Hepatocyte (in vitro differentiated cells): ENCODE measurements around the gene COL9A2. TPM values are rescaled to one million over a fixed set of nuclear protein-coding genes. Genes with fewer than 3 reads are reported as not detected.

Experiments
- DNase-seq: peaks from one replicate; pipeline ENCODE4 v3.0.0-alpha.2; 2016; ENCODE audit warnings: low spot score
- H2AFZ ChIP-seq: fragments of 200-600 bp; sonication (generic); 2 replicates; pipeline ENCODE4 v1.6.0; 2016; ENCODE audit warnings: antibody characterized with exemption, mild to moderate bottlenecking
- H3K27ac ChIP-seq: fragments of 200-600 bp; sonication (generic); 2 replicates; pipeline ENCODE4 v1.5.1; 2016; ENCODE audit warnings: mild to moderate bottlenecking
- H3K27me3 ChIP-seq: fragments of 200-600 bp; sonication (generic); 2 replicates; pipeline ENCODE4 v1.6.1; 2016
- H3K36me3 ChIP-seq: fragments of 200-600 bp; sonication (generic); replicated peaks from 2 replicates; pipeline ENCODE4 v1.5.1; 2016; ENCODE audit warnings: low read depth; ENCODE audit not compliant: insufficient read depth
- H3K4me1 ChIP-seq: fragments of 200-600 bp; sonication (generic); 2 replicates; pipeline ENCODE4 v1.5.1; 2016; ENCODE audit warnings: mild to moderate bottlenecking, moderate library complexity; ENCODE audit not compliant: insufficient read depth
- H3K4me2 ChIP-seq: fragments of 200-600 bp; sonication (generic); 2 replicates; pipeline ENCODE4 v1.6.0; 2016
- H3K4me3 ChIP-seq: fragments of 200-600 bp; sonication (generic); 2 replicates; pipeline ENCODE4 v1.5.1; 2016; ENCODE audit warnings: mild to moderate bottlenecking
- H3K79me2 ChIP-seq: fragments of 200-600 bp; sonication (generic); 2 replicates; pipeline ENCODE4 v1.6.0; 2017; ENCODE audit warnings: mild to moderate bottlenecking
- H3K9me2 ChIP-seq: fragments of 200-600 bp; sonication (generic); replicated peaks from 2 replicates; pipeline ENCODE4 v1.6.0; 2017; ENCODE audit warnings: mild to moderate bottlenecking; ENCODE audit not compliant: insufficient read depth
- H3K9me3 ChIP-seq: fragments of 200-600 bp; sonication (generic); 2 replicates; pipeline ENCODE4 v1.5.1; 2016; ENCODE audit warnings: low read depth, mild to moderate bottlenecking
- H4K20me1 ChIP-seq: fragments of 200-600 bp; sonication (generic); 2 replicates; pipeline ENCODE4 v1.6.0; 2016; ENCODE audit warnings: mild to moderate bottlenecking; ENCODE audit not compliant: insufficient read depth, poor library complexity, severe bottlenecking
- EZH2 ChIP-seq: fragments of 200-600 bp; sonication (generic); IDR thresholded peaks from 2 replicates; pipeline ENCODE4 v1.6.1; 2016; ENCODE audit warnings: antibody characterized with exemption, mild to moderate bottlenecking, borderline replicate concordance
- EZH2phosphoT487 ChIP-seq: fragments of 200-600 bp; sonication (generic); IDR thresholded peaks from one replicate; pipeline ENCODE4 v1.6.1; 2018; ENCODE audit warnings: antibody characterized with exemption, mild to moderate bottlenecking, low read depth, moderate library complexity; ENCODE audit not compliant: unreplicated experiment, severe bottlenecking
- WGBS: methylation state at CpG from one replicate; pipeline ENCODE4 v1.1.6; 2016; ENCODE audit warnings: low lambda C conversion rate; ENCODE audit errors: missing lambda C conversion rate; 5-methylcytosine and 5-hydroxymethylcytosine counted together
- polyA plus RNA-seq: library from polyadenylated mRNA; unstranded; fragments of >200 nt; fragmentation: Nextera tagmentation; extraction: Ambion mirVana; gene quantifications from 2 replicates; pipeline ENCODE4 v1.2.1, GENCODE V29; 2016
- total RNA-seq: library from RNA; depleted of rRNA; stranded (reverse); fragments of >200 nt; gene quantifications from 2 replicates; pipeline ENCODE4 v1.2.3, GENCODE V29; 2014
- TF ChIP-seq, protein P1 (sequence below): fragments of 200-600 bp; sonication (generic); IDR thresholded peaks from 2 replicates; pipeline ENCODE4 v1.5.1; 2016; ENCODE audit warnings: antibody characterized with exemption, mild to moderate bottlenecking; ENCODE audit not compliant: poor library complexity

The COL9A2 gene
- total and polyA plus RNA-seq, 2 experiments from 2014 or later, result 20.6 to 24.9 TPM

GRCh38 chr1:40310129-40310461 is 7.0 kb downstream of the COL9A2 start:
- Histone ChIP-seq H3K4me2 (no peak overlapping the region), H3K4me3 (no peak overlapping the region), H3K79me2 (no peaks in the 10 kb centered on the region), H4K20me1 (no peaks in the 10 kb centered on the region), H3K9me3 (no peaks in the 10 kb centered on the region), H3K9me2 (no peaks in the 10 kb centered on the region), H3K36me3 (no peaks in the 10 kb centered on the region), H3K27ac (no peak overlapping the region), H3K27me3 (no peaks in the 10 kb centered on the region), H2AFZ (no peak overlapping the region), H3K4me1 (peaks cover 11% of the 10 kb centered on the region)
- 100% methylated on average over 2 of the region's 2 CpGs for WGBS
- TF ChIP-seq, protein P1, sequence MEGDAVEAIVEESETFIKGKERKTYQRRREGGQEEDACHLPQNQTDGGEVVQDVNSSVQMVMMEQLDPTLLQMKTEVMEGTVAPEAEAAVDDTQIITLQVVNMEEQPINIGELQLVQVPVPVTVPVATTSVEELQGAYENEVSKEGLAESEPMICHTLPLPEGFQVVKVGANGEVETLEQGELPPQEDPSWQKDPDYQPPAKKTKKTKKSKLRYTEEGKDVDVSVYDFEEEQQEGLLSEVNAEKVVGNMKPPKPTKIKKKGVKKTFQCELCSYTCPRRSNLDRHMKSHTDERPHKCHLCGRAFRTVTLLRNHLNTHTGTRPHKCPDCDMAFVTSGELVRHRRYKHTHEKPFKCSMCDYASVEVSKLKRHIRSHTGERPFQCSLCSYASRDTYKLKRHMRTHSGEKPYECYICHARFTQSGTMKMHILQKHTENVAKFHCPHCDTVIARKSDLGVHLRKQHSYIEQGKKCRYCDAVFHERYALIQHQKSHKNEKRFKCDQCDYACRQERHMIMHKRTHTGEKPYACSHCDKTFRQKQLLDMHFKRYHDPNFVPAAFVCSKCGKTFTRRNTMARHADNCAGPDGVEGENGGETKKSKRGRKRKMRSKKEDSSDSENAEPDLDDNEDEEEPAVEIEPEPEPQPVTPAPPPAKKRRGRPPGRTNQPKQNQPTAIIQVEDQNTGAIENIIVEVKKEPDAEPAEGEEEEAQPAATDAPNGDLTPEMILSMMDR, result no peak
- no peak for TF ChIP-seq EZH2phosphoT487
- no peak for TF ChIP-seq EZH2
- no peak for DNase-seq

DNA sequence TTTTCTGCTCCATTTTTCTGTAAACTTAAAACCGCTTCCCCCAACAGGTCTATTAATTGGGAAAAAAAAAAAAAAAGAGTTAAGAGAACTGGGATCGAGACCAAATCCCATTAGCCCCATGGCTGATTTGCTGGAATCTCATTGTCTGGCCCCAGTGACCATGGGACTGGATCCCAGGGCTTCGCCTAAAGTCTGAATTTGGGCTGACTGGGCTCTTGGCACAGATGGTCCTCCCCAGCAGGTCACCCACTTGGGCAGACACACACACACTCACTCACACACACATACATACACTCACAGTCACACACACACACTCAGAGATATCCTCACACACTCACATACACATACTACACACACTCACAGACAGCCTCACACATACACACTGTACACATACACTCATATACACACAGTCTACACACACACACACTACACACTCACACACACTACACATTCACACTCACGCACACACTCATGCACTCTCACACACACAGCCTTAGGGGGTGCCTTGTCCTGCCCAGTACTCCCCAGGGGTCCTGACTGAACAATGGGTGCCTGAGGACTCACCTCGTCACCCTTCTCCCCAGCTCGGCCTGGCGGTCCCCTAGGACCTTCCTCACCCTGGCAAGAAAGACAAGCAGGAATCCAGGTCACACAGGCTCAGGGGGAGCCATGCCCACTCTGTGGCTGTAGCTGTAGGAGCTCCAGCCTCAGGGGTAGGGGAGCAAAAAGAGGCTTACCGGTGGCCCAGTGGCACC is 7.5 kb downstream of the COL9A2 start:
- 87% methylated on average over 8 of the region's 8 CpGs for WGBS

DNA sequence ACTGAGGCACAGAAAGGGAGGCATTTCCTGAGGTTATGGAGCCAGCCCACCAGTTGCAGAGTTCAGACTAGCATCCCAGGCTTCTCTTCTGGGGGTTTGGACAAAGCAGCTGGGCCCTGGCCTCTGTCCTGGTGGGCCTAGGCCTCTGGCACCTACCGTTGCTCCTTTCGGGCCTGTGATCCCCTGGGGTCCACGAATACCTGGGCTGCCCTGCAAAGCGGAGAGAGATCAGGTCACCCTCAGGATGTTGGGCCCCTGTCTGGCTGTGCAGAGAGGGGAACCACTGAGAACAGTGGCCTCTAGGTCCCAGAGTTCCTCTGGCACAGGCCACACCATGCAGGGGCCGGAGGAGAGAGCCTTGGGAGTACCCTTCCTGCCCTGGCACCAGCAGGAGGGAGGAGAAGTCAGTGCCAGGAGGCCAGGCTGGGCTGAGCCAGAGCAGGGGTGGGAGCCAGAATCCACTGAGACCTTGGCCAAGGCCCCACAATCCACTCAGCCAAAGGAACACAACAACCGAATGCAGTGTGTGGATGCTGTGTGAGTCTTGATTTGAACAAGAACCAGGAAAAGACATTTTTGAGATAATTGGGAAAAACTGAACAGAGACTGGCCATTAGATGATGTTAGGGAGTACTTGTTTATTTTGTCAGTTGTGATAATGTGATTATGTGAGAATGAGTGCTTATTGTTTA is 8.9 kb downstream of the COL9A2 start:
- H3K27me3 ChIP-seq, result no peaks in the 10 kb centered on the region
- no peak overlapping the region for H3K4me3 ChIP-seq
- no peak overlapping the region for H2AFZ ChIP-seq
- H3K4me1 ChIP-seq, result no peaks in the 10 kb centered on the region
- H3K36me3 ChIP-seq, result no peaks in the 10 kb centered on the region
- no peaks in the 10 kb centered on the region for H3K9me3 ChIP-seq
- H4K20me1 ChIP-seq, result no peaks in the 10 kb centered on the region
- 91% methylated on average over 6 of the region's 6 CpGs for WGBS
- no peaks in the 10 kb centered on the region for H3K9me2 ChIP-seq
- TF ChIP-seq EZH2, result no peak
- TF ChIP-seq, protein P1, result no peak
- TF ChIP-seq EZH2phosphoT487, result no peak
- DNase-seq, result no peak
- H3K79me2 ChIP-seq, result no peaks in the 10 kb centered on the region
- no peak overlapping the region for H3K4me2 ChIP-seq
- H3K27ac ChIP-seq, result no peak overlapping the region

More for the DNA sequence above, 7.5 kb downstream of the COL9A2 start:
- Histone ChIP-seq H3K4me2 (no peak overlapping the region), H3K27ac (no peak overlapping the region), H3K4me3 (no peak overlapping the region), H3K9me3 (no peaks in the 10 kb centered on the region), H3K79me2 (no peaks in the 10 kb centered on the region), H3K36me3 (no peaks in the 10 kb centered on the region), H2AFZ (no peak overlapping the region), H3K4me1 (peaks cover 6% of the 10 kb centered on the region), H4K20me1 (no peaks in the 10 kb centered on the region), H3K9me2 (no peaks in the 10 kb centered on the region), H3K27me3 (no peaks in the 10 kb centered on the region)
- DNase-seq, result no peak
- TF ChIP-seq, protein P1, result no peak
- no peak for TF ChIP-seq EZH2phosphoT487
- no peak for TF ChIP-seq EZH2
